HG03558 (cell line): Measurements from ENCODE around the gene TNRC6C.
"Not testable (repeated sequence)": the region's sequence is repeated elsewhere in the genome, so short reads cannot be mapped to it uniquely, and the experiment has no call there.

Experiments used
- ATAC-seq: cut with Tn5 transposase; IDR thresholded peaks from one replicate; pipeline ENCODE4 v1.9.1; 2021; ENCODE audit warnings: moderate number of reproducible peaks; ENCODE audit not compliant: unreplicated experiment; ENCODE audit errors: extremely low read depth

TNRC6C gene

DNA sequence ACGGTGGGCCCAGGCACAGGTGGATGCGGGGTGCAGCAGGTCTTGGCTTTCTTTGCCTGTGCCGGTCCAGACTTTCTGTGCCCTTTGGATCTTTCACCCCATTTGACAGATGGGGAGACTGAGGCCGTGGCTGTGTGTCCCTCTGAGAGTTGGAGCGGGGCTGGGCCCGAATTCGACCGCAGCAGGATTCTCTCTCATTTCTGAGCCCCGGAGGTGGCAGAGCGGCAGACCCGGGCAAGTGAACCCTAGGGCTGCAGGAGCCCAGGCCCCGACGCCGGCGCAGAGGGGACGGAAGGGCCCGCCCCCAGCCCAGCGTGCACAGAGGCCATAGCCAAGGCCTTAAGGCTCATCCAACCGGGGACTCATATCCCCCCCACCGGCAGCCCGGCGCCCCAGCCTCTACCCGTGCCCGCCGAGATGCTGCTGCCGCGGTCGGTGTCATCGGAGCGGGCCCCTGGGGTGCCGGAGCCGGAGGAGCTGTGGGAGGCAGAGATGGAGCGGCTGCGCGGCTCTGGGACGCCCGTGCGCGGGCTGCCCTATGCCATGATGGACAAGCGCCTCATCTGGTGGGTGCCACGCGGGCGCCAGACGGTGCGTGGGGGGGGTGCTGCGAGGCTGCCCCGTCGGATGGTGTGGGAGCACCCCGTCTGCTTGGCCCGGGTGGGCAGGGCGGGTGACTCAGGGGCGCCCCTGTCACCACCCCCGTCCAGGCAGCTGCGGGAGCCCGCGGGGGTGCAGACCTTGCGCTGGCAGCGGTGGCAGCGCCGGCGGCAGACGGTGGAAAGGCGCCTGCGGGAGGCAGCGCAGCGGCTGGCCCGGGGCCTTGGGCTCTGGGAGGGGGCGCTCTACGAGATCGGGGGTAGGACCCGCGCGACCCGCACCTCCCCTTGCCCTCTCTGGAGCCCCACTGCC, 172.9 kb downstream of the TNRC6C start:
- ATAC-seq, result no peak

DNA sequence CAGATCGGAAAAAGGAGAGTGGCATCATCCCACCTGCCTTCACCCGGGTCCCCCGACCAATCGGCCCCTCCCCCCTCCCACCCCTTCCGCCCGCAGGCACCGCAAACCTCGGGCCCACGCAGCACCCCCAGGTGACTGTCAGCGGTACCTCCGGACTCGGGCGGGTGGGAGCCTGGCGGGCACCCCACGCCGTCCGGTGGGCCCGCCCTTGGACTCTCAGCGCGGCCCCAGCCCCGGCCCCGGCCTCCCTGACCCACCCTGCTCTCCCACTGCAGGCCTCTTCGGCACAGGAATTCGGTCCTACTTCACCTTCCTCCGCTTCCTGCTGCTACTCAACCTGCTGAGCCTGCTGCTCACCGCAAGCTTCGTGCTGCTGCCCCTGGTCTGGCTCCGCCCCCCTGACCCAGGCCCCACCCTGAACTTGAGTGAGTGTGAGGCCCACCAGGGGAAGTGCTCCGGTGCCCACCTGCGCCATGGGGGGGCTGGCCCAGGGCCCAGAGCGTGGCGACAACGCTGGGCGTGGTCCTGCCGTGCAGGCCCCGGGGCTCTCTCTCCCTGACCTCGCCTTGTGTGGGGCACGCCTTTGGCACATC, 173.7 kb downstream of the TNRC6C start:
- ATAC-seq, result no peak

DNA sequence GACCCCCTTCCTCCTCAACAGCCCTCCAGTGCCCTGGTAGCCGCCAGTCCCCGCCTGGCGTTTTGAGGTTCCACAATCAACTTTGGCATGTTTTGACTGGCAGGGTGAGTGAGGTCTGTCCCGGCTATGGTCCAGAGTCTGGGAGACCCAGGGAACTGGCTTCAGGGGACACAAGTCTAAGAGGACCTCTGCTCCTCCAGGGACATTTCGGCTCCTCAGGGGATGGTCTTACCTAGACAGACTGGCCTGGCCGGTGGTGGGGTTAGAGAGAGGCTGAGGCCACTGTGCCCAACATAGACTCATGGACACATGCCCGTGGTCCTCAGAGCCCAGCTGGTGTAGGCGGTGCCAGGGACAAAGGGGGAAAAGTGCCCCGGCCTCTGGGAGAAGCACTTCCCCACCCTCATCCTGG, 174.3 kb downstream of the TNRC6C start:
- no peak for ATAC-seq

DNA sequence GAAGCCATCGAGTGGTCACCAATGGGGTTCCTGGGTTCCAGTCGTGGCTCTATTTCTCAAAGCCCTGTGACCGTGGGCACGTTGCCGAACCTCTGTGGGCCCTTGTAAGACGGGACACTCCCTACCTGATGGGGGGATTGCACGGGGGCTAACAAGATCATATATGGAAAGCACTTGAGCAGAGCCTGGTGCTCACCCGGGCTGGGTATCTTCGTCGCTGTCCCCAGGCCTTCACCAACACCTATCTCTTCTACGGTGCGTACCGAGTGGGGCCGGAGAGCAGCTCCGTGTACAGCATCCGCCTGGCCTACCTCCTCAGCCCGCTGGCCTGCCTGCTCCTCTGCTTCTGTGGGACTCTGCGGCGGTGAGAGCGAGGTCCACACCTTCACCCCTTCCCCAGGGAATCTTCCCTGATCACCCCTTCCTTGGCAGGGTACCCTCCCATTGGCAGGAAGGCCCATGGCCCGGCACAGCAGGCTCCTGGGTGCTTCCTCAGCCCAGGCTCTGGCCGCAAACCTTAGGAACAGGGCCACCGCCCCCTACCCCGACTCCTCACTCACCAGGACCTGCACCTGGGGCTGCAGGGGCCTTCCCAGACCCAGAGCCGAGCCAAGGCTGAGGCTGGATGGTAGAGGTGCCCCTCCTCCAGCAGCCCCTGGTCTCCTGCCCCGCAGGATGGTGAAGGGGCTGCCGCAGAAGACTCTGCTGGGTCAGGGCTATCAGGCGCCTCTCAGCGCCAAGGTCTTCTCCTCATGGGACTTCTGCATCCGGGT, 174.9 kb downstream of the TNRC6C start:
- no peak for ATAC-seq

DNA sequence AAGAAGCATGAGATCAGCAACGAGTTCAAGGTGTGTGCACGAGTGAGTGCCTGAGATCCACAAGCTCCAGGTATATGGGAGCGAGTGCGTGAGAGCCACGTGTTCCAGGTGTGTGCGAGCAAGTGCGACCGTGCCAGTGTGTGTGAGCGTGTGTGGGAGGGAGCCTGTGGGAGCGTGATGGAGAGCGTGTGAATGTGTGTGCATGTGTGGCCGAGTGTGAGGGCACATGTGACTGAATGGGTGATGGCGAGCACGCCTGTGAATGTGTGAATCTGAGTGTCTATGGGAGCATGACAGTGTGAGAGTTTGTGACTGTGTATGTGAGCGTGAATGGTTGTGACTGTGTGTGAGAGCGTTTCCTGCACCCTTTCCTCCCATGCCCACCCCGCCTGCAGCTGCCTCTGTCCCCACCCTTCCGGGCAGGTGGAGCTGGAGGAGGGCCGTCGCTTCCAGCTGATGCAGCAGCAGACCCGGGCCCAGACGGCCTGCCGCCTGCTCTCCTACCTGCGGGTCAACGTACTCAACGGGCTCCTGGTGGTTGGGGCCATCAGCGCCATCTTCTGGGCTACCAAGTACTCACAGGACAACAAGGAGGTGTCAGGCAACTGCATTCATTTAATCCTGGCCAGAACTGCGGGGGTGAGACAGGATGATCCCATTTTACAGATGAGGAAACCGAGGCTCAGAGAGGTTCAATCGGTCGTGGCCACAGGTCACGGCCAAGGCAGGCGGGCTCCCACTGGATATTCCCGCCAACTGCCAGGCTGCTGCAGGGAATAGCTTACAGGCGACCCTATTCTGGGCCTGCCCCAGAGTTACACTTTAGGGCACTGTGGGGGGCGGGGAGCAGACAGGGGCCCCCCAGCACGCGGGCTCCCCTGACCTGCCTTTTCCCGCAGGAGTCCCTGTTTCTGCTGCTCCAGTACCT, 175.7 kb downstream of the TNRC6C start:
- no peak for ATAC-seq

DNA sequence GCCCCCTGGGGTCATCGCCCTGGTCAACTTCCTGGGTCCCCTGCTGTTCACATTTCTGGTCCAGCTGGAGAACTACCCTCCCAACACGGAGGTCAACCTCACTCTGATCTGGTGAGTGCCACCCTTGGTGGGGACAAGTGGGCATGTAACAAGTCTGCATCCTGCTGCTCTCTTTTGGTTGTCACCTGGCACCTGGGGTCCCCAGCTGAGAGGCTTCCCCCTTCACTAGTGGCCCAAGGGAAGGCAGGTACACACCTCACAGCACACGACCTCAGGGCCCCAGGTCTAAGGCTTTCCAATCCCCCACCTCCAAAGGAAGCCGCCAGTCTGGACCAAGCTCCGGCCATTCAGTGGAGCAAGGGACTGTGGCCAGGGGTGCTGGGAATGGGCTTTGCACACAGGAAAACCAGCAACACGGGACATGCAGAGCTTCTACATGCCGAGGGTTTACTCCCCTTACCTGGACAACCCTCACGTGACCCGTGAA, 176.4 kb downstream of the TNRC6C start:
- no peak for ATAC-seq

DNA sequence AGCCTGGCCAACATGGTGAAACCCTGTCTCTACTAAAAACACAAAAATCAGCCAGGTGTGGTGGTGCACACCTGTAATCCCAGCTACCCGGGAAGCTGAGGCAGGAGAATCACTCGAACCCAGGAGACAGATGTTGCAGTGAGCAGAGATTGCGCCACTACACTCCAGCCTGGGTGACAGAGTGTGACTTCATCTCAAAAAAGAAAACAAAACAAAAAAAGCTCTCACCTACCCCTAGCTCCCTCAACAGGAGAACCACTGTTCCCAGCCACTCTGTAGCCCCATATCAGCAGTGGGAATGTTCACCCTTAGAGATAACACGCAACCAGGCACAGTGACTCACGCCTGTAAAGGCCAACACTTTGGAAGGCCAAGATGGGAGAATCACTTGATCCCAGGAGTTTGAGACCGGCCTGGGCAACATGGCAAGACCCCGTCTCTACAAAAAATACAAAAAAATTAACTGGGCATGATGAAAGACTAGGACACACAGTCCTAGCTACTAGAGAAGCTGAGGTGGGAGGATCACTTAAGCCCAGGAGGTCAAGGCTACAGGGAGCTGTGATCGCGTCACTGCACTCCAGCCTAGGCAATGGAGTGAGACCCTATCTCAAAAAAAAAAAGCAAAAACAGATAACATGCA, 177.5 kb downstream of the TNRC6C start:
- no peak for ATAC-seq

DNA sequence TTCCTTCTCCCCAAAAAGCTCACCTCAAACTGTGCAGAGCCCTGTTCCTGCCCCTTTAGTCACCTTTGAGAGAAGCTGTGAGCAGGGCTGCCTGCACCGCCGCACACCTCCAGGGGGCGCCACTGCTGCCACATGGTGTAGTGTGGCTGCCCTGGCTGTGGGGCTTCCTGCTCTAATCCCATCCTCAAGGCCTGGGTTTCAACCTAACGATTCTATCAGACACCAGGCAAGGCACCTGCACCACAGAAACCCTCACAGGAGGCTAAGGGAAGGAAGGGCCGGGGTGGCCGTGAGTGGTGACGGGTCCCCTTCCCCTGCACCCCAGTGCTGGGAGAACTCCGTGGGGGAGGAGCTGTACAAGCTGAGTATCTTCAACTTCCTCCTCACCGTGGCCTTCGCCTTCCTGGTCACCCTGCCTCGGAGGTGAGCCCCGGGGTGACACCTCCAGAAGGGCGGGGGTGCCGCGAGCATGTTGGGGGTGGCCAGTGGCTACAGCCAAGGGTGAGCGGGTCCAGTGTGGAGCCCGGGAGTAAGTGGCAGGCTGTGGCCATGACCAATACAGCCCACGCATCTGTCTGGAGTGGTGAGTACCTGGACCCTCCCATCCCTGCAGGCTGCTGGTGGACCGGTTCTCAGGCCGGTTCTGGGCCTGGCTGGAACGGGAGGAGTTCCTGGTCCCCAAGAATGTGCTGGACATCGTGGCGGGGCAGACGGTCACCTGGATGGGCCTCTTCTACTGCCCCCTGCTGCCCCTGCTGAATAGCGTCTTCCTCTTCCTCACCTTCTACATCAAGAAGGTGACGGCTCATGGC, 179.1 kb downstream of the TNRC6C start:
- no peak for ATAC-seq

DNA sequence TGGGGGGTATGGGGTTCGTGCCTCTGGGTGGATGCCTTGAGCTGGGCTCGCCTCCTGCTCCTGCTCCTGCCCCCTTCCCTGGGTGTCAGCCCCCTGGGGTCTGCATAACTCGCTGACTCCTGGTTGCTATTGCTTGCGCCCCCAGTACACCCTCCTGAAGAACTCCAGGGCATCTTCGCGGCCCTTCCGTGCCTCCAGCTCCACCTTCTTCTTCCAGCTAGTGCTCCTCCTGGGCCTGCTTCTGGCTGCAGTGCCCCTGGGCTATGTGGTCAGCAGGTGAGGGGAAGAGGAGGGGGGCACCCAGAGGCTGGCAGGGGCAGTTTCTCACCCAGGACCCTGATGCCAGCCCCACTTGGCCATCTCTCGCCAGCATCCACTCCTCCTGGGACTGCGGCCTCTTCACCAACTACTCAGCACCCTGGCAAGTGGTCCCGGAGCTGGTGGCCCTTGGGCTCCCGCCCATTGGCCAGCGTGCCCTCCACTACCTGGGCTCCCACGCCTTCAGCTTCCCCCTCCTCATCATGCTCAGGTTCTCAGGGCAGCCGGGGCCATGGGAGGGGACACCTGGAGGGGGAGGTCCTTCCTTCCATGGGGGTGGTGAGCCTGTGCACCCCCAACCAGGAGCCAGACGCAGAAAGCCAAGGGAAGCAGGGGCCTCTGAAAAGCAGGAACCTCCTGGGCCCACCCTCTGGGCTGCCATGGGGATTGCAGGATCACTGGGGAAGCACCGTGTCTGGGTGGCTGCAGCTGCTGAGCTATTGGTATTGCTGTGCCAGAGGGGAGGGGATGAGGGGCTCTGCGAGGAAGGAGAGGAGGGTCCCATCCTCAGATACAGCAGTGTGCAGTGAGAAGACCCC, 179.9 kb downstream of the TNRC6C start:
- ATAC-seq, result no peak

DNA sequence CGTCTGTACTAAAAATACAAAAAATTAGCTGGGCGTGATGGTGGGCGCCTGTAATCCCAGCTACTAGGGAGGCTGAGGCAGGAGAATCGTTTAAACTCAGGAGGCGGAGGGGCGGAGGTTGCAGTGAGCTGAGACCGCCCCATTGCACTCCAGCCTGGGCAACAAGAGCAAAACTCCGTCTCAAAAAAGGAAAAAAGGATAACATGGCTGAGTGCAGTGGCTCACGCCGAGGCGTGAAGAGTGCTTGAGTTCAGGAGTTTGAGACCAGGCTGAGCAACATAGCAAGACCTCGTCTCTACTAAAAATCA, 181.3 kb downstream of the TNRC6C start:
- ATAC-seq, result not testable (repeated sequence)

DNA sequence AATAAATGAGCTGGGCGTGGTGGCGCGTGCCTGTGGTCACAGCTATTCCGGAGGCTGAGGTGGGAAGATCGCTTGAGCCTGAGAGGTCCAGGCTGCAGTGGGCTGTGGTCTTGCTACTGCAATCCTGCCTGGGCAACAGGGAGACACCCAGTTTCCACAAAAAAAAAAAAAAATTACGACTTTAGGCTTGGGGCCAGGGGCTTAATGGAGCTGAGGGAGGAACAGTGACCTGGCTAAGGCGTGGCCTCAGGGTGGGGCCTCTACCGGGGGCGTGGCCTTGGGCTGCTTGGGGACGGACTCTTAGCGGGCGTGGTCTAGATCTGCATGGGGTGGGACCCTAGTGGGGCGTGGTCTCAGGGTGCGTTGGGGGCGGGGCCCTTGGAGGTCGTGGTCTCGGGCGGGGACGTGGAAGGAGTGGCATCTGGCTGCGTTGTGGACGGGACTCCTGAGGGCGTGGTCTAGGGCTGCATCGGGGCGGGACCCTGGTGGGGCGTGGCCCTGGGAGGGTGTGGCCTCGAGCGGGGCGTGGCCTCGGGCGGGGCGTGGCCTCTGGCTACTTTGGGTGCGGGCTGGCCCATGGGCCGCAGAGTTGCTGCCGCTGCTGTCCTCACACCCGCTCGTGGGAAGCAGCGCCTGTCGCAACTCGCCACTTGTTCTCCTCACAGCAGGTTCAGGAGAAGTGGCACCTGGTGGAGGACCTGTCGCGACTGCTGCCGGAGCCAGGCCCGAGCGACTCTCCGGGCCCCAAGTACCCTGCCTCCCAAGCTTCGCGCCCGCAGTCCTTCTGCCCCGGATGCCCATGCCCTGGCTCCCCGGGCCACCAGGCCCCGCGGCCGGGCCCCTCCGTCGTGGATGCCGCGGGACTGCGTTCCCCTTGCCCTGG, 181.9 kb downstream of the TNRC6C start:
- ATAC-seq, result peak; percentile 58

DNA sequence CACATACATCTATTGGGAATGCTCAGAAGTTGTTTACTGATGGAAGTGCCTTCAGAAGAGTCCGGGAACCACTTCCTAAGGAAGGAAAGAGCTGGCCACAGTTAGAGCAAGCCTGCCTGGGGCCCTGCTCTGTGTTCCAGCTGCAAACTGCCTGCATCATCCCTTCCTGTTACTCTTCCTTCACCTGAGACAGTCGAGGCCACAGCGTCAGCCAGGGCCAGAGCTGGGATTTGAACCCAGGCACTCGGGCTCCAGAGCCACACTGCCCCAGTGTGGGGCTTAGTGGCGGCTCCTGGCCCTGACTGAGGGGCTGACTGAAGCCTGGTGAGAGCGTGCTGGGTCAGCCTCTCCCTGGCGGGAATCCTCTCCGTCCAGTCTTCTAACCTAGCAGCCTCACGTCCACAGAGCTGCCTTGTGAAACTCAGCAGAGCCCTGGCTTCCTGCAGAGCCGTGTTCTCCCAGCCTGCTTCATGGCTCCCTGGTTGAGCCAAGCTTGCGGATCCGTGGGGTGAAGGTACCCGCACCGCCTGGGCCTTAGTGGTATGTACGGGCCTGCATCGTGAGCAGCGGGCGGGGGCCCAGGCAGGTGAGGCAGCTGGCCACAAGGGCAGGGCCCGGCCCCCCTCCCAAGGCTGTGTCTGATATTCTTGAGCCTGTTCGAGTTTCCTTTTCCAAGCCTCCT, 183.1 kb downstream of the TNRC6C start:
- ATAC-seq, result no peak

DNA sequence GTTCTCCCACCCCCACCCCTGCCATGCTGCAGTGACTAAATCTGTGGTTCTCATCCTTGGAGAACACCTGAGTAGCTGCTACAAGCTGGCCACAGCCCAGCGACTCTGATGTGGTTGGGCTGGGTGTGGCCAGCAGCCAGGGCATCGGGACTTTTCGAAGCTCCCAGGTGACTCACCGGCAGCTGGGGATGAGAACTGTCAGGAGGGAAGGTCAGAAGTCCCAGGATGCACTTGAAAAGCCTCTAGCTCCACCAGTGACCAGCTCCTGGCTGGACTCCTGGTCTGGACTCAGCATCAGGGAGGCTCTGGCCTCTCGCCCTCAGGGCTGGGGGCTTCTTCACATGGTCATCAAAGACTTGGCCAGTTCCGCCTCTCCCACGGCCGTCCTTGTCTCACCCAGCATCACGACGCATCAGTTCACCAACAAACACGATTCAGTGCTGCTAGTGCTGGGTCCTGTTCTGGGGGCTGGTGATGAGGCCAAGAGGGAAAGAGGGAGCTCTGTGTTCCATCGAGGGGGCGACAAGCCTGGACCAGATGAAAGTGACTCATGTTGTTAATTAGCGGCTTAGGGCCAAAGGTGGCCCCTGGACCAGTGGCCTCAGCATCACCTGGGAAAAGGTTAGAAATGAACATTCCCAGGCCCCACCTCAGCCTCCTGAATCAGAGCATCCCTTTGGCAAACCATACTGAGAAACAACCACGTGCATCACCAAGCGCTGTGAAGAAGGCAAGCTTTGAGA, 183.8 kb downstream of the TNRC6C start:
- ATAC-seq, result no peak

DNA sequence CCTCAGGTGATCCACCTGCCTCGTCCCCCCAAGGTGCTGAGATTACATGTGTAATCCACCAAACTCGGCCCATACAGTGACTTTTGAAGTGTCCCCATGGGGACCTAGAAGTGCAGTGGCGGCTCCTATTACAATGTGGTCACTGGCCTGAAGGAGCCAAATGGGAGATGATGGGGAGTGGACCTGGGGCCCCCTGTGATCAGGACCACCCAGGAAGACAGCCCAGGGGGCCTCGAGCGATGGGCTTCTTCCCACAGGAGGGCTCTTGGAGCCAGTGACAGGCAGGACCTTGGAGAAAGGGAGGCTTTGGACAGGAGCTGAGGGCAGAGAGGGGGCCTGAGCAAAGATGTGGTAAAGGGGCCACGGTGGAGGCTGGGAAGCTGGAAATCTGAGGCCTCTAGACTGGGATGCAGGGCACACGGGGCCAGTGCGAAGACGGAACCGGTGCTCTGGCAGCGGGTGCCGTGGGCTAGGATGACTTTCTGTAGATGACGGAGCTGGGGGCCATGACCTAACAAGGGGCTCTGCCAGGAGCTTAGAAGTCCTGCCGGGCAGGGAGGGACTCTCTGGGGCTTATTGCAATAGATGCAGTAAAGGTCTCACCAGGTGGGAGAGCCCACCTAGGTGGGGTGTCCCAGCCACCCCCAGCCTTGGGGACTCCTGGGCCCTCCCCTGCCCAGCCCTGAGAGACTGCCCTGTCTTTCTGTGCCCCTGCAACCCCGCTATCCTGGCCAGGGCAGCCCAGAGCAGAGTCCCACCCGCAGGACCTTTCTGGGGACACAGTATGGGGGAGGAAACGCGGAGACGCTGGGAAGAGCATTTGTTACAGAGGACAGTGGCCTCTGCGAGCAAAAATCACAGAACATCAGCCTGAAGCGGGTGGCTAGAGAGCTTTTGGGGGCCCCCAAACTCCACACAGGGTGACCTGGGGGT, 185.0 kb downstream of the TNRC6C start:
- ATAC-seq, result no peak
